Peyer's patch (tissue), 4 donors: Measurements from ENCODE around the gene PCNA. TPM values are rescaled to one million over a fixed set of nuclear protein-coding genes. Genes with fewer than 3 reads are reported as not detected.

ENCODE experiments used
- DNase-seq, 3 donors: peaks; one replicate each; pipeline ENCODE4 v3.0.0-alpha.2; 2017 to 2019
- H3K27ac ChIP-seq, 4 donors: fragments of 200-600 bp; sonication (generic); one replicate each; pipeline ENCODE4 v1.5.1; 2016 to 2019
- H3K27me3 ChIP-seq, 2 donors: fragments of 200-600 bp; sonication (generic); one replicate each; pipeline ENCODE4 v1.5.1; 2019
- H3K36me3 ChIP-seq, 3 donors: fragments of 200-600 bp; sonication (generic); one replicate each; pipeline ENCODE4 v1.5.1; 2016 to 2019
- H3K4me1 ChIP-seq, 4 donors: fragments of 200-600 bp; sonication (generic); one replicate each; pipeline ENCODE4 v1.5.1; 2016 to 2019
- H3K4me3 ChIP-seq, 4 donors: fragments of 200-600 bp; sonication (generic); 1 replicate in 3 of 4; 2 replicates in 1 of 4; pipeline ENCODE4 v1.5.1; 2016 to 2019; ENCODE audit warnings: mild to moderate bottlenecking in 1 of 4
- H3K9me3 ChIP-seq, 4 donors: fragments of 200-600 bp; sonication (generic); one replicate each; pipeline ENCODE4 v1.5.1; 2016 to 2019; ENCODE audit warnings: mild to moderate bottlenecking in 1 of 4
- POLR2A ChIP-seq, 2 donors: fragments of 450-650 bp; IDR thresholded peaks; one replicate each; pipeline ENCODE4 v1.5.1; 2017; ENCODE audit warnings: antibody characterized with exemption in 2 of 2, mild to moderate bottlenecking in 2 of 2, moderate library complexity in 2 of 2
- total RNA-seq, 4 donors: library from RNA; depleted of rRNA; stranded (reverse); fragments of >200 nt; gene quantifications; one replicate each; pipeline ENCODE4 v1.1.0, GENCODE V29; 2016
- TF ChIP-seq, protein P1 (sequence below), 6 experiments: fragments of 450-650 bp in 4 of 6; fragments of 200-600 bp in 2 of 6; sonication (generic) in 1 of 6; IDR thresholded peaks; one replicate each; pipeline ENCODE4 v1.5.1; 2017 to 2019; ENCODE audit warnings: antibody characterized with exemption in 6 of 6, mild to moderate bottlenecking in 3 of 6, moderate library complexity in 1 of 6

Gene PCNA
- total RNA-seq, 4 donors from 2014 or later = 23.3 to 103 (median 46.0) TPM

DNA sequence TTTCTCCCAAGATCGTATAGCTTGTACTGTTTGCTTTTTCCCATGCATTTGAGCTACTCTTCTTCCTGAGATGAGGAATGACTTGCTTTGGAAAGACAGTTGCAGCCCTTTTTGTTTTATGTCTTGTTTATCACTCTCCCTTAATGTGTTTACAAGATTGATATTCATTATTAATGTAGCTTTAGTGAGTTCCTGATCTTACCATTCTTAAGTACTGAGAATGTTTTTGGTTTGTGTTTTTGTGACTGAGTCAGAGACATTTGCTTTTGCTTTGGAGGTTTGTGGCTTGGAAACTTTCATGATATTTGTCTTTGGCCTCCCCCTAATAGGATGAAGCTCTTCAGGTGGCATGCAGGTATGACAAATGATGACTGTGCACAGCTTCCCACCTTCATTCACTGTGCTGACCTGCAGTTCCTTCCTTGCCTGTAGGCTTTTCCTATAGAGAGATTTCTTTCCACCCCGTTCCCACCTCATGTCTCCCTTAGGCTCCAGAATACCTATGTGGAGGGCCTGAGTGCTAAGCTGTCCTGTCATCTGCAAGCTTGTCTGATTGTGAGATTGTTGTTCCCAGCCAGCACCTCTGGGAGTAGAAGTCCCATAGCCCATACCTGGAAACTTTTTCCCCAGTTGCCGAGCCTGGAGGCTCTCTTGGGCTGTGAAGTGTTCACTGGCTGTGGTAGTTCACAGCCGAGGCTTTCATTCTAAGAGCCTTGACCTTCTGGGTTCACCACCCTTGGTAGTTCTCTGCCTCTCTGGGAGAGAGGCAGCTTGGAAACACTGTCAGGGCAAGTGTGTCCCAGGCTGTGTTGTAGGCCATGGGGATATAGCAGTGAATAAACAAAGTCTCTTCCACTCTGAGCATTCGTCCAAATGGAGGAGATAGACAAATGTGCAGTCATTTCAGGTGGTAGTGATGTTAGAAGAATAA, 34.1 kb upstream of the PCNA start:
- no peak overlapping the region for H3K27ac ChIP-seq

DNA sequence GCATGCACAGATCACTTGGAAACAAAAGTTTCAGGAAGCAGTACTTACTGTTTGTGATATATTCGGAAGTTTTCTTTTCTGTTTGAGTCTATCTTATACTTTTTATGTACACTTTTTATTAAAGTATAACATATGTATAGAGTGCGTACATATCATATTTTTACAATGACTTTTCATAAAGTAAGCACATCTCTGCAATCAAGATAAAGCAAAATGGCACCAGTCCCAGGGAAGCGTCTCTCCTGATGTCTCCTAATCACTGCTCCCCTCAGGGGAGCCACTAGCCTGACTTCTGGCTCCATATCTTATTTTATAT, 33.4 kb upstream of the PCNA start:
- Histone ChIP-seq H3K36me3 (no peaks in the 10 kb centered on the region), H3K27ac (peak overlapping the region in 1 of 4 donors; percentile 36), H3K27me3 (no peaks in the 10 kb centered on the region), H3K9me3 (no peaks in the 10 kb centered on the region), H3K4me1 (peaks cover 0 to 62% (median 8%) of the 10 kb centered on the region in 4 donors), H3K4me3 (no peak overlapping the region)
- TF ChIP-seq POLR2A (IDR thresholded peaks at IDR 0.05) = no peak
- TF ChIP-seq, protein P1, sequence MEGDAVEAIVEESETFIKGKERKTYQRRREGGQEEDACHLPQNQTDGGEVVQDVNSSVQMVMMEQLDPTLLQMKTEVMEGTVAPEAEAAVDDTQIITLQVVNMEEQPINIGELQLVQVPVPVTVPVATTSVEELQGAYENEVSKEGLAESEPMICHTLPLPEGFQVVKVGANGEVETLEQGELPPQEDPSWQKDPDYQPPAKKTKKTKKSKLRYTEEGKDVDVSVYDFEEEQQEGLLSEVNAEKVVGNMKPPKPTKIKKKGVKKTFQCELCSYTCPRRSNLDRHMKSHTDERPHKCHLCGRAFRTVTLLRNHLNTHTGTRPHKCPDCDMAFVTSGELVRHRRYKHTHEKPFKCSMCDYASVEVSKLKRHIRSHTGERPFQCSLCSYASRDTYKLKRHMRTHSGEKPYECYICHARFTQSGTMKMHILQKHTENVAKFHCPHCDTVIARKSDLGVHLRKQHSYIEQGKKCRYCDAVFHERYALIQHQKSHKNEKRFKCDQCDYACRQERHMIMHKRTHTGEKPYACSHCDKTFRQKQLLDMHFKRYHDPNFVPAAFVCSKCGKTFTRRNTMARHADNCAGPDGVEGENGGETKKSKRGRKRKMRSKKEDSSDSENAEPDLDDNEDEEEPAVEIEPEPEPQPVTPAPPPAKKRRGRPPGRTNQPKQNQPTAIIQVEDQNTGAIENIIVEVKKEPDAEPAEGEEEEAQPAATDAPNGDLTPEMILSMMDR (IDR thresholded peaks at IDR 0.05) = no peak
- DNase-seq = no peak

More for the DNA sequence above, 34.1 kb upstream of the PCNA start:
- no peak for TF ChIP-seq POLR2A (IDR thresholded peaks at IDR 0.05)
- TF ChIP-seq, protein P1 (IDR thresholded peaks at IDR 0.05) = no peak
- Histone ChIP-seq H3K4me3 (no peak overlapping the region), H3K4me1 (peaks cover 0 to 55% (median 8%) of the 10 kb centered on the region in 4 donors), H3K36me3 (no peaks in the 10 kb centered on the region), H3K9me3 (no peaks in the 10 kb centered on the region), H3K27me3 (no peaks in the 10 kb centered on the region)
- DNase-seq = no peak

DNA sequence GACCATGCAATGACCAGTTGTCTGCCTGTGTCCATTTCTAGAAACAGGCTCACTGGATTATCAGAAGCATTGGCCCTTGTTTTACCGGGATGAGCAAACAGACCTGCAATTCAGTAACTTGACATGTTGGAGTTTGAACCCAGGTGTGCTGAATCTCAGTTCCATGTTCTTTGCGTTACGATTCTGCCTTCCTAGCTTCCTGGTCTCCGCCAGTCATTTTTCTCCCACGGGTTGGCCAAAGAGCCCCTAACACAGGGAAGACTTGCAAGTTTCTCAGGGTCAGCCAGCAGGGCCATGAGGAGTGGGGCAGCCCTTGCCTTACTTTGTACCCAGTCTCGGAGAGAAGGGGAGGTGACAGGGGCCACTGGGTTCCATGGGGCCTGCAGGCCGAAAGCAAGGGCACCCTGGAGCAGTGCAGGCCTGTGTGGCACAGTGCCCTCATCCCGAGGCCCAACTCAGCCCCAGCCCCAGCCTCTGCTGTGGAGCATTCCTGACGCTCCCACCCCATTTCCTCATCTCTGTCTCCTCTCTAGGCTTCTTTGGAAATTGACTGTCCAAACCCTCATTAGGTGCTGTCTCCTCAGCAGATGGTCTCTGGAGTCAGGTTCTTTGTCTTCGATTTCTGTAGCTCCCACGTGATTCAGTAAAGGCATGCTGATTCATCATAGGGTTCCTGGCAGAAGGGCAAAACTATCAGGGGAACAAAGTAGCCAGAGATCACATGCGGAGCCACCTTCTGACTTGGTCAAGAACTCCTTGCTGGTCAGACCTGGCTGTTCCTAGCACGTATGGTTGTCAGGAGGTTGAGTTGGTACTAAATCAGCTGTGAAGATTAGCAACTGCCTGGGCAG, 30.7 kb upstream of the PCNA start:
- DNase-seq = peak in 1 of 3 donors; percentile 49
- no peak for TF ChIP-seq POLR2A (IDR thresholded peaks at IDR 0.05)
- TF ChIP-seq, protein P1 (IDR thresholded peaks at IDR 0.05) = no peak

DNA sequence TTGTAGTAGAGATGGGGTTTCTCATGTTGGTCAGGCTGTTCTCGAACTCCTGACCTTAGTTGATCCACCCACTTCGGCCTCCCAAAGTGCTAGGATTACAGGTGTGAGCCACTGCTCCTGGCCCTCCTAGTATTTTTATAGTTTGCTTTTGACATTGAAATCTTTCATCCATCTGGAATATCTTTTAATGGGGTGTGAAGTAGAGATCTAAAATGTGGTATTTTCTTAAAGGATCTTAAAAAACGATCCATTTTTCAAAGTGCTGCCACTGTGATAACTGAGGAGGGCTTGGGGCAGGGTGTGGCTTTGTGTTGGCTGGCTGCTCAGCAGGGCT, 30.1 kb upstream of the PCNA start:
- Histone ChIP-seq H3K4me3 (no peak overlapping the region), H3K9me3 (no peaks in the 10 kb centered on the region), H3K27ac (peak overlapping the region in 2 of 4 donors; percentile 44 to 67), H3K4me1 (peaks cover 5 to 63% (median 6%) of the 10 kb centered on the region in 4 donors), H3K36me3 (no peaks in the 10 kb centered on the region), H3K27me3 (no peaks in the 10 kb centered on the region)
- TF ChIP-seq, protein P1 (IDR thresholded peaks at IDR 0.05) = no peak
- TF ChIP-seq POLR2A (IDR thresholded peaks at IDR 0.05) = no peak
- DNase-seq = no peak

More for the DNA sequence above, 30.7 kb upstream of the PCNA start:
- H3K36me3 ChIP-seq = no peaks in the 10 kb centered on the region
- no peaks in the 10 kb centered on the region for H3K9me3 ChIP-seq
- H3K4me3 ChIP-seq = no peak overlapping the region
- no peaks in the 10 kb centered on the region for H3K27me3 ChIP-seq
- H3K4me1 ChIP-seq = peaks cover 5 to 69% (median 6%) of the 10 kb centered on the region in 4 donors
- peak overlapping the region in 3 of 4 donors; percentile 28 to 67 (median 44) for H3K27ac ChIP-seq

DNA sequence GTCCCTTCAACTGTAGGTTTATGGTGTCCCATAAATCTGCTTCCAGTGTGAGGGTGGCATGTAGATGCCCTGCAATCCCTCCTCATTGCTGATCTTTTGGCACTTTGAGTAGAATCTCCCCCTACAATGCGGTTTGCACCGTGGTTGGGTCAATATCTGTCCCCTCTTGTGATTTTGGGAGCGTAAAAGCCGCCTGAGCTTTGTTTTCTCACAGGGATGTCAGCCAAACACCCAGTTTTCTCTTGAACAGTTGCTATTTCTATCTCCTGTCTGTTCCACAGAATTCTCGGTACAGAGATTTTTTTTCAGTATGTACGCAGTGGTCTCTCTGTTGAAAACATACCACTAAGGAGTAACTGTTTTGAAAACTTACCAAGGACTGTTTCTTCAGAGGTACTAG, 28.8 kb upstream of the PCNA start:
- Histone ChIP-seq H3K27me3 (no peaks in the 10 kb centered on the region), H3K4me3 (no peak overlapping the region), H3K4me1 (peaks cover 5 to 61% (median 6%) of the 10 kb centered on the region in 4 donors), H3K27ac (no peak overlapping the region), H3K9me3 (no peaks in the 10 kb centered on the region), H3K36me3 (no peaks in the 10 kb centered on the region)
- DNase-seq = no peak
- no peak for TF ChIP-seq POLR2A (IDR thresholded peaks at IDR 0.05)
- TF ChIP-seq, protein P1 (IDR thresholded peaks at IDR 0.05) = no peak
